ENCODE data around the gene KNCN.

The KNCN gene

GRCh38 chr1:46551597-46552095 is at the start of gene KNCN:
TSS of gene KNCN (minus strand) at chr1:46551647. CDS start at chr1:46551215, 432 bp downstream.
- no peak for DNase-seq (ENCODE audit: low read depth)

GRCh38 chr1:46599059-46599970 is 47.9 kb upstream of the KNCN start:
- no peak for DNase-seq (ENCODE audit: low read depth)

GRCh38 chr1:46596846-46597245 is 45.4 kb upstream of the KNCN start:
- DNase-seq (ENCODE audit: low read depth), result no peak

GRCh38 chr1:46596036-46596435 is 44.6 kb upstream of the KNCN start:
- no peak for DNase-seq (ENCODE audit: low read depth)

- DNase-seq (ENCODE audit: low read depth), result no peak
These were observed 43.7 kb upstream of the KNCN start for GRCh38 chr1:46595127-46595526.

GRCh38 chr1:46594063-46594462 is 42.6 kb upstream of the KNCN start:
- DNase-seq (ENCODE audit: low read depth), result no peak

GRCh38 chr1:46592823-46593222 is 41.4 kb upstream of the KNCN start:
- no peak for DNase-seq (ENCODE audit: low read depth)

- DNase-seq (ENCODE audit: low read depth), result no peak
These were observed 38.1 kb upstream of the KNCN start for GRCh38 chr1:46589529-46589928.

- no peak for DNase-seq (ENCODE audit: low read depth)
These were observed 35.6 kb upstream of the KNCN start for GRCh38 chr1:46587069-46587468.

GRCh38 chr1:46585312-46585938 is 34.0 kb upstream of the KNCN start:
- no peak for DNase-seq (ENCODE audit: low read depth)

- no peak for DNase-seq (ENCODE audit: low read depth)
These were observed 32.0 kb upstream of the KNCN start for GRCh38 chr1:46583494-46583893.

- no peak for DNase-seq (ENCODE audit: low read depth)
These were observed 31.5 kb upstream of the KNCN start for GRCh38 chr1:46582972-46583371.

GRCh38 chr1:46581681-46582455 is 30.4 kb upstream of the KNCN start:
- DNase-seq (ENCODE audit: low read depth), result no peak

- no peak for DNase-seq (ENCODE audit: low read depth)
These were observed 28.9 kb upstream of the KNCN start for GRCh38 chr1:46580140-46580903.

GRCh38 chr1:46577671-46578070 is 26.2 kb upstream of the KNCN start:
- no peak for DNase-seq (ENCODE audit: low read depth)

GRCh38 chr1:46576596-46576995 is 25.1 kb upstream of the KNCN start:
- DNase-seq (ENCODE audit: low read depth), result no peak

- DNase-seq (ENCODE audit: low read depth), result no peak
These were observed 24.3 kb upstream of the KNCN start for GRCh38 chr1:46575778-46576177.

- no peak for DNase-seq (ENCODE audit: low read depth)
These were observed 23.9 kb upstream of the KNCN start for GRCh38 chr1:46575300-46575699.

GRCh38 chr1:46571691-46572225 is 20.3 kb upstream of the KNCN start:
- DNase-seq (ENCODE audit: low read depth), result no peak

GRCh38 chr1:46569884-46570725 is 18.7 kb upstream of the KNCN start:
- DNase-seq (ENCODE audit: low read depth), result no peak

- DNase-seq (ENCODE audit: low read depth), result no peak
These were observed 17.7 kb upstream of the KNCN start for GRCh38 chr1:46569116-46569515.
